MM.1S (cell line): ENCODE results near the gene DUOX1.

ENCODE experiments used
- DNase-seq: peaks from one replicate; pipeline ENCODE4 v3.0.0-alpha.2; 2015
- H2AFZ ChIP-seq: fragments of 300-600 bp; sonication (generic); 2 replicates; pipeline ENCODE4 v1.6.0; 2016; ENCODE audit warnings: antibody characterized with exemption, low read length
- H3F3A ChIP-seq: fragments of 300-600 bp; sonication (generic); 2 replicates; pipeline ENCODE4 v1.6.1; 2016; ENCODE audit warnings: mild to moderate bottlenecking, antibody characterized with exemption, low read length, moderate library complexity, mixed read lengths; ENCODE audit not compliant: insufficient read depth
- H3K27ac ChIP-seq: fragments of 300-600 bp; sonication (generic); 2 replicates; pipeline ENCODE4 v1.5.1; 2016; ENCODE audit warnings: mild to moderate bottlenecking, low read length
- H3K27me3 ChIP-seq: fragments of 300-600 bp; sonication (generic); replicated peaks from 2 replicates; pipeline ENCODE4 v1.6.0; 2016; ENCODE audit warnings: low read length; ENCODE audit not compliant: insufficient read depth
- H3K36me3 ChIP-seq: fragments of 300-600 bp; sonication (generic); replicated peaks from 2 replicates; pipeline ENCODE4 v1.6.1; 2016; ENCODE audit warnings: mild to moderate bottlenecking, low read length, mixed read lengths; ENCODE audit not compliant: insufficient read depth
- H3K4me1 ChIP-seq: fragments of 300-600 bp; sonication (generic); 2 replicates; pipeline ENCODE4 v1.6.1; 2016; ENCODE audit warnings: low read length, mixed read lengths
- H3K4me2 ChIP-seq: fragments of 300-600 bp; sonication (generic); 2 replicates; pipeline ENCODE4 v1.6.0; 2016; ENCODE audit warnings: low read depth, low read length
- H3K4me3 ChIP-seq: fragments of 300-600 bp; sonication (generic); 2 replicates; pipeline ENCODE4 v1.5.1; 2016; ENCODE audit warnings: low read length, mixed read lengths
- H3K79me2 ChIP-seq: fragments of 300-600 bp; sonication (generic); 2 replicates; pipeline ENCODE4 v1.6.1; 2016; ENCODE audit warnings: mixed run types, low read length, mixed read lengths
- H3K9ac ChIP-seq: fragments of 300-600 bp; sonication (generic); 2 replicates; pipeline ENCODE4 v1.6.1; 2016; ENCODE audit warnings: low read length, mixed read lengths
- H3K9me2 ChIP-seq: fragments of 300-600 bp; sonication (generic); replicated peaks from 2 replicates; pipeline ENCODE4 v1.6.1; 2016; ENCODE audit warnings: mild to moderate bottlenecking, low read length, mixed read lengths; ENCODE audit not compliant: insufficient read depth
- H3K9me3 ChIP-seq: fragments of 300-600 bp; sonication (generic); replicated peaks from 2 replicates; pipeline ENCODE4 v1.6.1; 2016; ENCODE audit warnings: mild to moderate bottlenecking, low read length, mixed read lengths; ENCODE audit not compliant: insufficient read depth
- H4K20me1 ChIP-seq: fragments of 300-600 bp; sonication (generic); 2 replicates; pipeline ENCODE4 v1.6.1; 2016; ENCODE audit warnings: mild to moderate bottlenecking, low read length, moderate library complexity, mixed read lengths; ENCODE audit not compliant: insufficient read depth
- CTCF ChIP-seq: fragments of 300-600 bp; sonication (generic); IDR thresholded peaks from 2 replicates; pipeline ENCODE4 v1.5.1; 2016; ENCODE audit warnings: antibody characterized with exemption, low read length, mixed read lengths
- EZH2 ChIP-seq: fragments of 300-600 bp; sonication (generic); optimal IDR thresholded peaks from 2 replicates; pipeline ENCODE3; 2017; ENCODE audit warnings: low read depth, mild to moderate bottlenecking, antibody characterized with exemption, low read length, mixed read lengths
- EZH2phosphoT487 ChIP-seq: fragments of 300-600 bp; sonication (generic); IDR thresholded peaks from 2 replicates; pipeline ENCODE4 v1.6.1; 2018; ENCODE audit warnings: antibody characterized with exemption, low read length

The DUOX1 gene

DNA sequence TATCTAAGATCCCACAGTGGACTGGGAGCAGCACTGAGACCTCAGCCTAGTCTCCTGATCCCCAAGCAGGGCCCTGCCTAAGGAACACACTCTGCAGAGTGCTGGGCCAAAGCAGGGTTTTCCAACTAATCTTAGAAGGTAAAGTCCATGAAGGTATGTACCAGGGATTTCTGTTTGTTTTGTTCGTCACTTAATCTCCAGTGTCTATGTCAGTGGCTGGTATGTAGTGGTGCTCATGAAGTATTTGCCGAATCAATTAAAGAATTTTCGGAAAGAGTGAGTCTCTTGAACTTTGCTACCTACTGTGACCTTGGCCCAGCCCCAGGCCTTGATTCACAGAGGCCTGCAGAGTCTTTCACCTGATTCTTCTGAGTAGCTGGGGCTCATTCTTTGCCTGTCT lies 1.7 kb downstream of the DUOX1 start:
- Histone ChIP-seq H3K27me3 (peaks cover 12% of the 10 kb centered on the region; the same call in 1 of the 2 replicates), H3K4me1 (0 out of 2 replicates have a peak, but pooled peaks cover 3% of the 10 kb centered on the region), H3K27ac (no peak overlapping the region), H3F3A (no peaks in the 10 kb centered on the region), H3K4me3 (no peak overlapping the region), H2AFZ (no peak overlapping the region), H3K79me2 (no peaks in the 10 kb centered on the region), H4K20me1 (no peaks in the 10 kb centered on the region; the same call in 1 of the 2 replicates), H3K9me2 (no peaks in the 10 kb centered on the region), H3K36me3 (no peaks in the 10 kb centered on the region), H3K9me3 (no peaks in the 10 kb centered on the region), H3K4me2 (no peak overlapping the region), H3K9ac (no peak overlapping the region)
- TF ChIP-seq CTCF (no peak), EZH2 (no peak), EZH2phosphoT487 (no peak)
- no peak for DNase-seq

GRCh38 chr15:45132844-45133560 lies 3.2 kb downstream of the DUOX1 start:
- Histone ChIP-seq H2AFZ (no peak overlapping the region), H3K9me2 (no peaks in the 10 kb centered on the region), H3K4me3 (no peak overlapping the region), H3K4me1 (0 out of 2 replicates have a peak, but pooled peaks cover 3% of the 10 kb centered on the region), H3K79me2 (no peaks in the 10 kb centered on the region), H3K27ac (no peak overlapping the region), H3K9me3 (no peaks in the 10 kb centered on the region), H3K4me2 (no peak overlapping the region), H3K36me3 (no peaks in the 10 kb centered on the region), H3K27me3 (peaks cover 10% of the 10 kb centered on the region; the same call in 1 of the 2 replicates), H3F3A (no peaks in the 10 kb centered on the region), H4K20me1 (no peaks in the 10 kb centered on the region; the same call in 1 of the 2 replicates), H3K9ac (no peak overlapping the region)
- TF ChIP-seq EZH2 (no peak), EZH2phosphoT487 (no peak), CTCF (no peak)
- no peak for DNase-seq

DNA sequence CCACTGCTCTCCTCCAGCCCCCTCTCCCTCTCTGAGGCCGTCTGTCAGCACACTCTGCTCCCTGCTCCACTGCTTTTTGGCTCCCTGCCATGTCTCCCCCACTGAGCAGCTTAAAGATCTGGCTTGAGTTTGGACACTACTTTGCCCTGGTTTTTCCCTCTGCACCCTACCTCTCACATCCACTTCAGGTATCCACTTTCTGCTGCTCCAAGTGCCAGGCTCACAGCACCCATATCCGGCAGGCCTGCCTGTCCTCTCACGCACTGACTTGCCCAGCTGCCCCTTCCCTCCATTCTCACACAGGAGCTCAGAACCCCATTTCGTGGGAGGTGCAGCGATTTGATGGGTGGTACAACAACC lies 3.7 kb downstream of the DUOX1 start:
- Histone ChIP-seq H3K4me3 (no peak overlapping the region), H3K9ac (no peak overlapping the region), H2AFZ (no peak overlapping the region), H3K9me3 (no peaks in the 10 kb centered on the region), H3K27ac (no peak overlapping the region), H3K79me2 (no peaks in the 10 kb centered on the region), H3K9me2 (no peaks in the 10 kb centered on the region), H4K20me1 (no peaks in the 10 kb centered on the region; the same call in 1 of the 2 replicates), H3K36me3 (no peaks in the 10 kb centered on the region), H3K27me3 (peaks cover 4% of the 10 kb centered on the region; the same call in 1 of the 2 replicates), H3F3A (no peaks in the 10 kb centered on the region), H3K4me2 (no peak overlapping the region), H3K4me1 (0 out of 2 replicates have a peak, but pooled peaks cover 3% of the 10 kb centered on the region)
- no peak for DNase-seq
- no peak for TF ChIP-seq EZH2phosphoT487
- no peak for TF ChIP-seq EZH2

- Histone ChIP-seq H3K79me2 (no peaks in the 10 kb centered on the region), H3K9me2 (no peaks in the 10 kb centered on the region), H3K9me3 (no peaks in the 10 kb centered on the region), H4K20me1 (no peaks in the 10 kb centered on the region; the same call in 1 of the 2 replicates), H3K4me2 (no peak overlapping the region), H3F3A (no peaks in the 10 kb centered on the region), H2AFZ (no peak overlapping the region), H3K27me3 (no peaks in the 10 kb centered on the region; the same call in 1 of the 2 replicates), H3K9ac (no peak overlapping the region), H3K36me3 (no peaks in the 10 kb centered on the region), H3K4me1 (0 out of 2 replicates have a peak, but pooled peaks cover 3% of the 10 kb centered on the region), H3K27ac (no peak overlapping the region), H3K4me3 (no peak overlapping the region)
- no peak for DNase-seq
- TF ChIP-seq EZH2phosphoT487 (no peak), CTCF (no peak), EZH2 (no peak)
These were observed 4.3 kb downstream of the DUOX1 start for GRCh38 chr15:45134046-45134445.
